WTC11 (cell line): ENCODE measurements around the gene CCDC71L. TPM values are rescaled to one million over a fixed set of nuclear protein-coding genes. Genes with fewer than 3 reads are reported as not detected.

ENCODE experiments used
- ATAC-seq: fragments of 200-7000 bp; cut with Tn5 transposase; 2 replicates; pipeline ENCODE4 v1.10.0; 2021; ENCODE audit warnings: mild to moderate bottlenecking, moderate library complexity
- CTCF ChIA-PET: fragments of 300-600 bp; sonication (Branson Sonifier 250); formaldehyde crosslinking; loops from one replicate; lab custom pipeline; 2021; ENCODE audit warnings: antibody characterized with exemption; lab: Charles Lee
- POLR2A ChIA-PET: fragments of 350-600 bp; sonication (Branson Sonifier 250); formaldehyde crosslinking; loops from one replicate; lab custom pipeline; 2021; ENCODE audit warnings: antibody characterized with exemption; lab: Charles Lee
- DNase-seq: peaks from one replicate; pipeline ENCODE4 v3.0.0; 2021; ENCODE audit warnings: low spot score
- H3K27ac Mint-ChIP-seq: 2 replicates; pipeline ENCODE4 v1.8.0; 2021; ENCODE audit warnings: mixed read lengths
- H3K27me3 Mint-ChIP-seq: 2 replicates; pipeline ENCODE4 v1.8.0; 2021; ENCODE audit warnings: low read depth, mild to moderate bottlenecking, moderate library complexity, mixed read lengths
- H3K36me3 Mint-ChIP-seq: 2 replicates; pipeline ENCODE4 v1.8.0; 2021; ENCODE audit warnings: mixed read lengths
- H3K4me1 Mint-ChIP-seq: 2 replicates; pipeline ENCODE4 v1.8.0; 2022; ENCODE audit warnings: mixed read lengths
- H3K4me3 Mint-ChIP-seq: 2 replicates; pipeline ENCODE4 v1.8.0; 2021; ENCODE audit warnings: mild to moderate bottlenecking, moderate library complexity, mixed read lengths
- H3K9me3 Mint-ChIP-seq: 2 replicates; pipeline ENCODE4 v1.8.0; 2021; ENCODE audit warnings: mixed read lengths
- CREM ChIP-seq: sonication (generic); formaldehyde crosslinking; IDR thresholded peaks from 2 replicates; pipeline ENCODE4 v1.8.1; 2022; ENCODE audit warnings: mild to moderate bottlenecking, missing genetic modification reagents, moderate library complexity
- ELF4 ChIP-seq: sonication (generic); formaldehyde crosslinking; IDR thresholded peaks from 2 replicates; pipeline ENCODE4 v1.8.1; 2022; ENCODE audit warnings: low read depth, mild to moderate bottlenecking, moderate library complexity, missing genetic modification reagents
- ETV6 ChIP-seq: sonication (generic); formaldehyde crosslinking; IDR thresholded peaks from 2 replicates; pipeline ENCODE4 v1.8.1; 2022; ENCODE audit warnings: mild to moderate bottlenecking, missing genetic modification reagents
- GTF2I ChIP-seq: fragments of 250-450 bp; sonication (Bioruptor Pico); conservative IDR thresholded peaks from 2 replicates; pipeline ENCODE4 v1.4.0; 2021; ENCODE audit warnings: mild to moderate bottlenecking
- NFATC4 ChIP-seq: fragments of 250-450 bp; sonication (Bioruptor Pico); IDR thresholded peaks from 2 replicates; pipeline ENCODE4 v1.9.0; 2021; ENCODE audit warnings: mild to moderate bottlenecking
- NR3C1 ChIP-seq: sonication (generic); formaldehyde crosslinking; conservative IDR thresholded peaks from 2 replicates; pipeline ENCODE4 v1.8.1; 2023; ENCODE audit warnings: low read depth, mild to moderate bottlenecking, missing genetic modification reagents
- PRRX2 ChIP-seq: fragments of 250-450 bp; sonication (Bioruptor Pico); IDR thresholded peaks from 2 replicates; pipeline ENCODE4 v1.8.0; 2021; ENCODE audit warnings: mild to moderate bottlenecking
- SP1 ChIP-seq: sonication (generic); formaldehyde crosslinking; conservative IDR thresholded peaks from 2 replicates; pipeline ENCODE4 v1.8.1; 2022; ENCODE audit warnings: missing genetic modification reagents
- TCF7 ChIP-seq: sonication (generic); formaldehyde crosslinking; IDR thresholded peaks from 2 replicates; pipeline ENCODE4 v1.8.0; 2022; ENCODE audit warnings: mild to moderate bottlenecking, low read depth, missing genetic modification reagents, moderate library complexity
- TEAD4 ChIP-seq: sonication (generic); formaldehyde crosslinking; IDR thresholded peaks from 2 replicates; pipeline ENCODE4 v1.8.0; 2022; ENCODE audit warnings: mild to moderate bottlenecking, missing genetic modification reagents
- ZNF121 ChIP-seq: sonication (generic); formaldehyde crosslinking; IDR thresholded peaks from 2 replicates; pipeline ENCODE4 v1.8.0; 2023; ENCODE audit warnings: missing genetic modification reagents
- ZNF396 ChIP-seq: fragments of 250-450 bp; sonication (Bioruptor Pico); IDR thresholded peaks from 2 replicates; pipeline ENCODE4 v1.8.0; 2021; ENCODE audit warnings: mild to moderate bottlenecking, moderate library complexity, borderline replicate concordance
- ZNF416 ChIP-seq: fragments of 250-450 bp; sonication (Bioruptor Pico); IDR thresholded peaks from 2 replicates; pipeline ENCODE4 v1.9.0; 2021; ENCODE audit warnings: mild to moderate bottlenecking, inconsistent platforms
- ZNF423 ChIP-seq: fragments of 250-450 bp; sonication (Bioruptor Pico); IDR thresholded peaks from 2 replicates; pipeline ENCODE4 v2.1.2; 2022; ENCODE audit warnings: mild to moderate bottlenecking, moderate library complexity
- total RNA-seq: library from RNA; stranded (reverse); gene quantifications from 3 replicates; pipeline ENCODE4 v1.2.3, GENCODE V29; 2021
- TF ChIP-seq, protein P1 (sequence below): fragments of 250-450 bp; sonication (Bioruptor Pico); IDR thresholded peaks from 2 replicates; pipeline ENCODE4 v1.9.0; 2021; ENCODE audit warnings: mild to moderate bottlenecking, borderline replicate concordance
- TF ChIP-seq, protein P2 (sequence below): sonication (generic); formaldehyde crosslinking; conservative IDR thresholded peaks from 2 replicates; pipeline ENCODE4 v1.8.1; 2022; ENCODE audit warnings: mild to moderate bottlenecking, missing genetic modification reagents
- TF ChIP-seq, protein P3 (sequence below): sonication (generic); formaldehyde crosslinking; IDR thresholded peaks from 2 replicates; pipeline ENCODE4 v1.8.0; 2022; ENCODE audit warnings: mild to moderate bottlenecking, missing genetic modification reagents
- TF ChIP-seq, protein P4 (sequence below): fragments of 200-600 bp; IDR thresholded peaks from 2 replicates; pipeline ENCODE4 v1.8.0; 2022; ENCODE audit warnings: antibody characterized with exemption
- TF ChIP-seq, protein P5 (sequence below): fragments of 250-450 bp; sonication (Bioruptor Pico); conservative IDR thresholded peaks from 2 replicates; pipeline ENCODE4 v1.9.0; 2021; ENCODE audit warnings: mild to moderate bottlenecking

The CCDC71L gene
- total RNA-seq, 1 experiment from 2014 or later = 21.5 TPM

DNA sequence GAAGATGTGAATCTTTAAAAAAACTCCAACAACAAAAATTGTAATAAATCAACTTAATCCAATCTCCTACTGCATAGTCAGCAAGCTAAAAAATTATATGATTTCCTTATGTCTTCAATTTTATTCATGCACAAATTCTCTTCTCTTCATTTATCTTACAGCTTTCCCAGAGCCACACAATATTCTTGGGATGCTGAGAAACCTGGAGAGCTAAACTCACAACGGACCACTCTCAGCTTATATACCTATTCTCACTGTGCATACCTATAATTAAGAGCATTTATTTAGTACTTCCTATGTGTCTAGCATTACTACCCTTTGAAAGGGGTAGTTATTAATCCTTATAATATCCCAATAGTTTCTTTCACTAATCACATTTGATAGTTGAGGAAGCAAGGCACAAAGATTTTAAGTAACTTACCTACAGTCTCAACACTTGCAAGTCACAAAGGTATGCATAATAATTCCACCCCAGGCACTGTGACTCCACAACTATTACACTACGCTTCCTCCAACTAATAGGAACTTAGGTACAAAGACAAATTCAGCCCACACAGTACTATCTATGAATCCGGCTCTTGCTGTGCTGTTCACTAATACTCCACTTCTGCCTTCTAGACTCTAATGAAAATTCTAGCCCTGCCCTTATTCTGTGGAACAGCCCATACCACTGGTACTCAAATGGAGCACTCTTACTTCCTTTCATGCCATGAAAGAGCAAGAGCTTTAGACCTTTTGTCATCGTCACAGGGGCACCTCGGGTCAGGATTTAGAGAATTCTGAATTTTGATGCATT lies 5.1 kb downstream of the CCDC71L start (continued):
- TF ChIP-seq, protein P1, sequence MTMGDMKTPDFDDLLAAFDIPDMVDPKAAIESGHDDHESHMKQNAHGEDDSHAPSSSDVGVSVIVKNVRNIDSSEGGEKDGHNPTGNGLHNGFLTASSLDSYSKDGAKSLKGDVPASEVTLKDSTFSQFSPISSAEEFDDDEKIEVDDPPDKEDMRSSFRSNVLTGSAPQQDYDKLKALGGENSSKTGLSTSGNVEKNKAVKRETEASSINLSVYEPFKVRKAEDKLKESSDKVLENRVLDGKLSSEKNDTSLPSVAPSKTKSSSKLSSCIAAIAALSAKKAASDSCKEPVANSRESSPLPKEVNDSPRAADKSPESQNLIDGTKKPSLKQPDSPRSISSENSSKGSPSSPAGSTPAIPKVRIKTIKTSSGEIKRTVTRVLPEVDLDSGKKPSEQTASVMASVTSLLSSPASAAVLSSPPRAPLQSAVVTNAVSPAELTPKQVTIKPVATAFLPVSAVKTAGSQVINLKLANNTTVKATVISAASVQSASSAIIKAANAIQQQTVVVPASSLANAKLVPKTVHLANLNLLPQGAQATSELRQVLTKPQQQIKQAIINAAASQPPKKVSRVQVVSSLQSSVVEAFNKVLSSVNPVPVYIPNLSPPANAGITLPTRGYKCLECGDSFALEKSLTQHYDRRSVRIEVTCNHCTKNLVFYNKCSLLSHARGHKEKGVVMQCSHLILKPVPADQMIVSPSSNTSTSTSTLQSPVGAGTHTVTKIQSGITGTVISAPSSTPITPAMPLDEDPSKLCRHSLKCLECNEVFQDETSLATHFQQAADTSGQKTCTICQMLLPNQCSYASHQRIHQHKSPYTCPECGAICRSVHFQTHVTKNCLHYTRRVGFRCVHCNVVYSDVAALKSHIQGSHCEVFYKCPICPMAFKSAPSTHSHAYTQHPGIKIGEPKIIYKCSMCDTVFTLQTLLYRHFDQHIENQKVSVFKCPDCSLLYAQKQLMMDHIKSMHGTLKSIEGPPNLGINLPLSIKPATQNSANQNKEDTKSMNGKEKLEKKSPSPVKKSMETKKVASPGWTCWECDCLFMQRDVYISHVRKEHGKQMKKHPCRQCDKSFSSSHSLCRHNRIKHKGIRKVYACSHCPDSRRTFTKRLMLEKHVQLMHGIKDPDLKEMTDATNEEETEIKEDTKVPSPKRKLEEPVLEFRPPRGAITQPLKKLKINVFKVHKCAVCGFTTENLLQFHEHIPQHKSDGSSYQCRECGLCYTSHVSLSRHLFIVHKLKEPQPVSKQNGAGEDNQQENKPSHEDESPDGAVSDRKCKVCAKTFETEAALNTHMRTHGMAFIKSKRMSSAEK (CRISPR knock-in tag) = no peak
- TF ChIP-seq, protein P2, sequence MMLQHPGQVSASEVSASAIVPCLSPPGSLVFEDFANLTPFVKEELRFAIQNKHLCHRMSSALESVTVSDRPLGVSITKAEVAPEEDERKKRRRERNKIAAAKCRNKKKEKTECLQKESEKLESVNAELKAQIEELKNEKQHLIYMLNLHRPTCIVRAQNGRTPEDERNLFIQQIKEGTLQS (CRISPR knock-in tag) = no peak
- no peak for TF ChIP-seq ZNF416 (CRISPR knock-in tag)
- TF ChIP-seq, all 79 proteins: peak for 0

DNA sequence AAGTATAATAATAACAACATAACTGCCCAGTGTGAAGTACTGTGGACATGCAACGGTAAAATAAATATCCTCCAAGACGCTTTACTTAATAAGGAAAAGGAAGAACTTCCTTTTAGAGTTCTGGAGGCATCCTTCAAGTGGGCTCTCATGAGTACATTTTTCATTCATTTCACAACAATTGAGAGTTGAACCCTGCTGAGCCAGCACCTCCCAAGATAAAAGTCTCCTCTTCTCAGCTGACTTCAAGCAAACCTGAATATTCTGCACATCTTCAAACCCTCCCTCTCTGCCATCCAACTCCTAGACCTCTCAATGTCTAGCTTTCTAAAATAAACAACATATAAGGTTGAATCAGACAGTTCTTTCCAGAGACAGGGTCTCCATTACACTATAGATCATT lies 7.5 kb downstream of the CCDC71L start:
- DNase-seq (no peak), ATAC-seq (no peak)
- Mint-ChIP-seq H3K27me3 (0 out of 2 replicates have a peak, but pooled peaks cover 3% of the 10 kb centered on the region), H3K9me3 (no peaks in the 10 kb centered on the region), H3K4me3 (no peak overlapping the region), H3K27ac (no peak overlapping the region), H3K36me3 (no peaks in the 10 kb centered on the region), H3K4me1 (peaks cover 4% of the 10 kb centered on the region)
- TF ChIP-seq TEAD4 (CRISPR knock-in tag) = no peak
- TF ChIP-seq ZNF121 (CRISPR knock-in tag) = no peak
- TF ChIP-seq CREM (CRISPR knock-in tag) = no peak
- TF ChIP-seq ETV6 (CRISPR knock-in tag) = no peak
- no peak for TF ChIP-seq PRRX2 (CRISPR knock-in tag)
- no peak for TF ChIP-seq NFATC4 (CRISPR knock-in tag)
- TF ChIP-seq ZNF396 (CRISPR knock-in tag) = no peak
- TF ChIP-seq, protein P3, sequence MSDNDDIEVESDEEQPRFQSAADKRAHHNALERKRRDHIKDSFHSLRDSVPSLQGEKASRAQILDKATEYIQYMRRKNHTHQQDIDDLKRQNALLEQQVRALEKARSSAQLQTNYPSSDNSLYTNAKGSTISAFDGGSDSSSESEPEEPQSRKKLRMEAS (CRISPR knock-in tag) = no peak
- no peak for TF ChIP-seq ELF4
- TF ChIP-seq NR3C1 (CRISPR knock-in tag) = no peak
- TF ChIP-seq, protein P1 (CRISPR knock-in tag) = no peak
- no peak for TF ChIP-seq ZNF423
- TF ChIP-seq TCF7 = no peak
- TF ChIP-seq, protein P4, sequence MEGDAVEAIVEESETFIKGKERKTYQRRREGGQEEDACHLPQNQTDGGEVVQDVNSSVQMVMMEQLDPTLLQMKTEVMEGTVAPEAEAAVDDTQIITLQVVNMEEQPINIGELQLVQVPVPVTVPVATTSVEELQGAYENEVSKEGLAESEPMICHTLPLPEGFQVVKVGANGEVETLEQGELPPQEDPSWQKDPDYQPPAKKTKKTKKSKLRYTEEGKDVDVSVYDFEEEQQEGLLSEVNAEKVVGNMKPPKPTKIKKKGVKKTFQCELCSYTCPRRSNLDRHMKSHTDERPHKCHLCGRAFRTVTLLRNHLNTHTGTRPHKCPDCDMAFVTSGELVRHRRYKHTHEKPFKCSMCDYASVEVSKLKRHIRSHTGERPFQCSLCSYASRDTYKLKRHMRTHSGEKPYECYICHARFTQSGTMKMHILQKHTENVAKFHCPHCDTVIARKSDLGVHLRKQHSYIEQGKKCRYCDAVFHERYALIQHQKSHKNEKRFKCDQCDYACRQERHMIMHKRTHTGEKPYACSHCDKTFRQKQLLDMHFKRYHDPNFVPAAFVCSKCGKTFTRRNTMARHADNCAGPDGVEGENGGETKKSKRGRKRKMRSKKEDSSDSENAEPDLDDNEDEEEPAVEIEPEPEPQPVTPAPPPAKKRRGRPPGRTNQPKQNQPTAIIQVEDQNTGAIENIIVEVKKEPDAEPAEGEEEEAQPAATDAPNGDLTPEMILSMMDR = no peak
- TF ChIP-seq GTF2I = no peak
- TF ChIP-seq, protein P5, sequence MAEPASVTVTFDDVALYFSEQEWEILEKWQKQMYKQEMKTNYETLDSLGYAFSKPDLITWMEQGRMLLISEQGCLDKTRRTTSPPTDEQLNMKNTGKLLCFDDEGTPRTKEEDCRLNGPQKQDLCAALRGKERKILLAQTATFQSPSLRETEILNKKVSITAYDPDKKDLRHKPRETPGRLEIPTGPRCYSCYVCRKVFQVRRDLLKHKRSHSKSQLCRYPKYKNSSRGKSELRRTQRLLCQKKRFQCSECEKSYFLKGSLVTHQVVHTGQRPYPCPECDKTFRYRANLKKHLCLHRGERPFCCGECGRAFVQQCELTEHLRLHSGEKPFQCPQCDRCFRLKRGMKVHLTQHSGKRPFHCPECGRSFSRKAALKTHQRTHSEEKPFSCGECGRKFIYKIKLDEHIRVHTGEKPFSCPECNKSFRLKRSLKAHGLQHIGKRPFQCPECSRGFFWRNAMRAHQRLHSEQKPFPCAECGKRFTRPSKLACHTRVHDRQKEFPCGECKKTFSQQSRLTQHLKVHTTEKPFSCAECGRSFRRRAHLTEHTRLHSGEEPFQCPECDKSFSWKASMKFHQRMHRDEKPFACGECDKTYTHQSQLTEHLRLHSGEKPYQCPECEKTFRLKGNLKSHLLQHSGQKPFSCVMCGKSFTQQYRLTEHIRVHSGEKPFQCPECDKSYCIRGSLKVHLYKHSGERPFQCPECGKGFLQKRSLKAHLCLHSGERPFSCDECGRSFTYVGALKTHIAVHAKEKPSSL (CRISPR knock-in tag) = no peak
- no peak for TF ChIP-seq SP1 (CRISPR knock-in tag)
- CTCF ChIA-PET = no interaction called here
- POLR2A ChIA-PET = no interaction called here
